Neural progenitor cell (in vitro differentiated cells): ENCODE data around the gene SLC45A3.

Source experiments
- CTCF ChIP-seq: fragments of 200-600 bp; sonication (generic); IDR thresholded peaks from 2 replicates; pipeline ENCODE4 v1.5.1; 2017; ENCODE audit warnings: antibody characterized with exemption, mild to moderate bottlenecking
- EZH2 ChIP-seq: fragments of 200-600 bp; sonication (generic); IDR thresholded peaks from 2 replicates; pipeline ENCODE4 v1.6.1; 2017; ENCODE audit warnings: antibody characterized with exemption, mild to moderate bottlenecking, moderate library complexity

- TF ChIP-seq EZH2 (no peak), CTCF (no peak)
Observed at GRCh38 chr1:205662135-205662738, 18.1 kb downstream of the SLC45A3 start.
